Measurements from ENCODE around the gene ADGRG1. TPM values are rescaled to one million over a fixed set of nuclear protein-coding genes. Genes with fewer than 3 reads are reported as not detected.

The ADGRG1 gene
- total and polyA plus RNA-seq, 12 donors: 11.1 to 46.3 (median 19.0) TPM

GRCh38 chr16:57683636-57684545 lies 55.5 kb downstream of the ADGRG1 start:
- H3K4me1 ChIP-seq: peaks cover 0 to 1% (median 0%) of the 10 kb centered on the region in 9 donors
- no peak for DNase-seq
- H3K9me3 ChIP-seq: no peaks in the 10 kb centered on the region
- no peaks in the 10 kb centered on the region for H3K36me3 ChIP-seq
- ATAC-seq: no peak
- H3K27me3 ChIP-seq: peaks cover 0 to 4% (median 0%) of the 10 kb centered on the region in 7 donors
- no peak overlapping the region for H3K27ac ChIP-seq
- no peak for TF ChIP-seq CTCF (IDR thresholded peaks at IDR 0.05)
- 87 to 90% methylated on average over 18 of the region's 18 CpGs for WGBS, 2 donors
- intact Hi-C loops (cut with DNase I): no loop called here
- no peak overlapping the region for H3K4me3 ChIP-seq

- peaks cover 0 to 7% (median 0%) of the 10 kb centered on the region in 9 donors for H3K4me1 ChIP-seq
- no peaks in the 10 kb centered on the region for H3K36me3 ChIP-seq
- intact Hi-C loops (cut with DNase I): no loop called here
- H3K27me3 ChIP-seq: peaks cover 0 to 11% (median 3%) of the 10 kb centered on the region in 7 donors
- no peak overlapping the region for H3K27ac ChIP-seq
- no peak overlapping the region for H3K4me3 ChIP-seq
- H3K9me3 ChIP-seq: no peaks in the 10 kb centered on the region
- no peak for ATAC-seq
- no peak for TF ChIP-seq CTCF (IDR thresholded peaks at IDR 0.05)
- DNase-seq: no peak
- WGBS, 2 donors: 96 to 98% methylated on average over 8 of the region's 8 CpGs
These were observed 56.4 kb downstream of the ADGRG1 start for GRCh38 chr16:57684626-57685358.

GRCh38 chr16:57685633-57686032 lies 57.2 kb downstream of the ADGRG1 start:
- Histone ChIP-seq H3K27ac (no peak overlapping the region), H3K27me3 (peaks cover 0 to 18% (median 5%) of the 10 kb centered on the region in 7 donors), H3K4me3 (no peak overlapping the region), H3K9me3 (no peaks in the 10 kb centered on the region), H3K36me3 (no peaks in the 10 kb centered on the region), H3K4me1 (peaks cover 0 to 16% (median 0%) of the 10 kb centered on the region in 9 donors)
- no peak for TF ChIP-seq CTCF (IDR thresholded peaks at IDR 0.05)
- 90 to 92% methylated on average over 11 of the region's 11 CpGs for WGBS, 2 donors
- DNase-seq: no peak
- intact Hi-C loops (cut with DNase I): no loop called here
- ATAC-seq: no peak

- Histone ChIP-seq H3K36me3 (no peaks in the 10 kb centered on the region), H3K9me3 (no peaks in the 10 kb centered on the region), H3K27me3 (peaks cover 0 to 19% (median 5%) of the 10 kb centered on the region in 7 donors), H3K27ac (no peak overlapping the region), H3K4me3 (no peak overlapping the region), H3K4me1 (peaks cover 0 to 22% (median 0%) of the 10 kb centered on the region in 9 donors)
- DNase-seq (no peak), ATAC-seq (no peak)
- TF ChIP-seq CTCF (IDR thresholded peaks at IDR 0.05): no peak
- intact Hi-C loops (cut with DNase I): no loop called here
- WGBS, 2 donors: 85% methylated on average over 4 of the region's 4 CpGs
These were observed 58.1 kb downstream of the ADGRG1 start for GRCh38 chr16:57686577-57686976.
